ENCODE data around the gene SPATA45. TPM values are rescaled to one million over a fixed set of nuclear protein-coding genes. Genes with fewer than 3 reads are reported as not detected.

SPATA45 gene
- total RNA-seq, result not detected in 2 replicates

GRCh38 chr1:212847549-212847948 is at the start of gene SPATA45:
Gene SPATA45 (minus strand): TSS chr1:212847649. CDS start chr1:212836149, 11,500 bp downstream.

GRCh38 chr1:212857992-212858460 is 10.6 kb upstream of the SPATA45 start, which contains the start of gene FLVCR1:
Gene FLVCR1 (plus strand): TSS chr1:212858275. CDS start chr1:212858453, 178 bp downstream.

GRCh38 chr1:212791676-212792395 is 55.6 kb downstream of the SPATA45 start, which contains the start of the genes NSL1 and TATDN3:
Gene NSL1 (minus strand): TSS chr1:212791777. CDS start chr1:212791763, 14 bp downstream.
Gene TATDN3 (plus strand): TSS chr1:212791894. CDS start chr1:212791922, 28 bp downstream.

Small RNA genes lying within 50 kb of the gene (small RNA-seq; reads per million reads assigned to genes)
- not detected for gene AC104333.1
- not detected for gene AC104333.2

Other genes with a start within 250 kb of the SPATA45 start
- gene ATF3, start 238.9 kb downstream of the SPATA45 start, total RNA-seq, result 1.4 and 2.4 TPM in 2 replicates
- gene BATF3, start 147.8 kb downstream of the SPATA45 start, total RNA-seq, result 0.65 and 1.2 TPM in 2 replicates
- gene NSL1, start 55.9 kb downstream of the SPATA45 start, total RNA-seq, result 41.3 and 48.1 TPM in 2 replicates
- 12.2 and 15.4 TPM in 2 replicates for gene TATDN3, start 55.8 kb downstream of the SPATA45 start, total RNA-seq
- gene FLVCR1, start 10.6 kb upstream of the SPATA45 start, total RNA-seq, result 10.1 and 13.1 TPM in 2 replicates
- 0.14 and 0.27 TPM in 2 replicates for gene VASH2, start 102.9 kb upstream of the SPATA45 start, total RNA-seq
- 53.1 and 60.2 TPM in 2 replicates for gene ANGEL2, start 168.2 kb upstream of the SPATA45 start, total RNA-seq
- gene RPS6KC1, start 203.6 kb upstream of the SPATA45 start, total RNA-seq, result 31.2 and 32.6 TPM in 2 replicates

Data from thoracic aorta endothelial cell (primary cell).